Nephron progenitor cell (in vitro differentiated cells): ENCODE results near the gene WSCD2.

Experiments used
- DNase-seq: peaks from one replicate; pipeline ENCODE4 v3.0.0; 2021
- H3K27ac Mint-ChIP-seq: 2 replicates; pipeline ENCODE4 v1.8.0; 2021; ENCODE audit warnings: mild to moderate bottlenecking, moderate library complexity, mixed read lengths
- H3K27me3 Mint-ChIP-seq: 2 replicates; pipeline ENCODE4 v1.8.0; 2021; ENCODE audit warnings: mild to moderate bottlenecking, low read depth, mixed read lengths; ENCODE audit not compliant: poor library complexity
- H3K36me3 Mint-ChIP-seq: 2 replicates; pipeline ENCODE4 v1.8.0; 2021; ENCODE audit warnings: low read depth, mixed read lengths
- H3K4me1 Mint-ChIP-seq: 2 replicates; pipeline ENCODE4 v1.8.0; 2021; ENCODE audit warnings: mixed read lengths
- H3K4me3 Mint-ChIP-seq: 2 replicates; pipeline ENCODE4 v1.8.0; 2021; ENCODE audit warnings: mild to moderate bottlenecking, moderate library complexity, mixed read lengths
- H3K9me3 Mint-ChIP-seq: 2 replicates; pipeline ENCODE4 v1.8.0; 2021; ENCODE audit warnings: mild to moderate bottlenecking, moderate library complexity, mixed read lengths
- TF ChIP-seq, protein P1 (sequence below): fragments of 200-600 bp; sonication (generic); IDR thresholded peaks from 2 replicates; pipeline ENCODE4 v1.5.0; 2021; ENCODE audit warnings: antibody characterized with exemption

WSCD2 gene

GRCh38 chr12:108146035-108146893 lies 17.2 kb downstream of the WSCD2 start:
- peaks cover 6% of the 10 kb centered on the region for H3K27me3 Mint-ChIP-seq
- TF ChIP-seq, protein P1, sequence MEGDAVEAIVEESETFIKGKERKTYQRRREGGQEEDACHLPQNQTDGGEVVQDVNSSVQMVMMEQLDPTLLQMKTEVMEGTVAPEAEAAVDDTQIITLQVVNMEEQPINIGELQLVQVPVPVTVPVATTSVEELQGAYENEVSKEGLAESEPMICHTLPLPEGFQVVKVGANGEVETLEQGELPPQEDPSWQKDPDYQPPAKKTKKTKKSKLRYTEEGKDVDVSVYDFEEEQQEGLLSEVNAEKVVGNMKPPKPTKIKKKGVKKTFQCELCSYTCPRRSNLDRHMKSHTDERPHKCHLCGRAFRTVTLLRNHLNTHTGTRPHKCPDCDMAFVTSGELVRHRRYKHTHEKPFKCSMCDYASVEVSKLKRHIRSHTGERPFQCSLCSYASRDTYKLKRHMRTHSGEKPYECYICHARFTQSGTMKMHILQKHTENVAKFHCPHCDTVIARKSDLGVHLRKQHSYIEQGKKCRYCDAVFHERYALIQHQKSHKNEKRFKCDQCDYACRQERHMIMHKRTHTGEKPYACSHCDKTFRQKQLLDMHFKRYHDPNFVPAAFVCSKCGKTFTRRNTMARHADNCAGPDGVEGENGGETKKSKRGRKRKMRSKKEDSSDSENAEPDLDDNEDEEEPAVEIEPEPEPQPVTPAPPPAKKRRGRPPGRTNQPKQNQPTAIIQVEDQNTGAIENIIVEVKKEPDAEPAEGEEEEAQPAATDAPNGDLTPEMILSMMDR: no peak
- H3K9me3 Mint-ChIP-seq: no peaks in the 10 kb centered on the region
- H3K4me1 Mint-ChIP-seq: peaks cover 46% of the 10 kb centered on the region
- no peak overlapping the region for H3K4me3 Mint-ChIP-seq
- no peaks in the 10 kb centered on the region for H3K36me3 Mint-ChIP-seq
- H3K27ac Mint-ChIP-seq: no peak overlapping the region
- DNase-seq: no peak

GRCh38 chr12:108147279-108147678 lies 18.2 kb downstream of the WSCD2 start:
- H3K4me3 Mint-ChIP-seq: no peak overlapping the region
- peaks cover 56% of the 10 kb centered on the region for H3K4me1 Mint-ChIP-seq
- H3K36me3 Mint-ChIP-seq: no peaks in the 10 kb centered on the region
- H3K9me3 Mint-ChIP-seq: no peaks in the 10 kb centered on the region
- no peak overlapping the region for H3K27ac Mint-ChIP-seq
- TF ChIP-seq, protein P1: no peak
- H3K27me3 Mint-ChIP-seq: peaks cover 6% of the 10 kb centered on the region
- no peak for DNase-seq

DNA sequence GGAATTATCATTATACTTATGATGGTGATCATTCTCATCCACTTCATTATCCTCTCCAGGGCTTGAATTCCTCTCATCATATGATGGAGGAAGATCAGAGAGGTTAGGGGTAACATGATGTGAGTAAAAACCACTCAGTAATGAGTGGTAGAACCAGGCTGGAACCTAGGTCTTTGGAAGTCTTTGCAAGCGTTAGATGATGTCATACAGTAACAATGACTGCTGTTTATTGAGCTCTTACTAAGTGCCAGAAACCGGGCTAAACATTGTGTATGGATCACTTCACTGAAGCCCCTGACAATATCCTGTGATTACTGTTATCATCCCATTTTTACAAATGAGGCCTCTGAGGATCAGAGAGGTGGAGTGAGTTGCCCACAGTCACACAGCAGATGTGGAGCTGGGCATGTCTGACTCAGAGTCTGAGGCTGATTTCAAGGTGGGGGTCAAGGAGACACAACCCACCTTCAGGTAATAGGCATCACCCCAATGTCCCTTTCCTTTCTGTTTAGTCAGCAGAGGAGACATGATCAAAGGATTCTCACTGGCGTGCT lies 19.5 kb downstream of the WSCD2 start:
- Mint-ChIP-seq H3K27ac (no peak overlapping the region), H3K36me3 (no peaks in the 10 kb centered on the region), H3K27me3 (peaks cover 9% of the 10 kb centered on the region), H3K4me1 (peaks cover 47% of the 10 kb centered on the region), H3K4me3 (no peak overlapping the region), H3K9me3 (no peaks in the 10 kb centered on the region)
- no peak for DNase-seq
- TF ChIP-seq, protein P1: no peak

- TF ChIP-seq, protein P1: no peak
- peaks cover 18% of the 10 kb centered on the region for H3K27me3 Mint-ChIP-seq
- H3K36me3 Mint-ChIP-seq: no peaks in the 10 kb centered on the region
- H3K4me3 Mint-ChIP-seq: no peak overlapping the region
- H3K9me3 Mint-ChIP-seq: no peaks in the 10 kb centered on the region
- H3K27ac Mint-ChIP-seq: no peak overlapping the region
- no peak for DNase-seq
- peaks cover 47% of the 10 kb centered on the region for H3K4me1 Mint-ChIP-seq
Measured at GRCh38 chr12:108150436-108150835, 21.3 kb downstream of the WSCD2 start.

DNA sequence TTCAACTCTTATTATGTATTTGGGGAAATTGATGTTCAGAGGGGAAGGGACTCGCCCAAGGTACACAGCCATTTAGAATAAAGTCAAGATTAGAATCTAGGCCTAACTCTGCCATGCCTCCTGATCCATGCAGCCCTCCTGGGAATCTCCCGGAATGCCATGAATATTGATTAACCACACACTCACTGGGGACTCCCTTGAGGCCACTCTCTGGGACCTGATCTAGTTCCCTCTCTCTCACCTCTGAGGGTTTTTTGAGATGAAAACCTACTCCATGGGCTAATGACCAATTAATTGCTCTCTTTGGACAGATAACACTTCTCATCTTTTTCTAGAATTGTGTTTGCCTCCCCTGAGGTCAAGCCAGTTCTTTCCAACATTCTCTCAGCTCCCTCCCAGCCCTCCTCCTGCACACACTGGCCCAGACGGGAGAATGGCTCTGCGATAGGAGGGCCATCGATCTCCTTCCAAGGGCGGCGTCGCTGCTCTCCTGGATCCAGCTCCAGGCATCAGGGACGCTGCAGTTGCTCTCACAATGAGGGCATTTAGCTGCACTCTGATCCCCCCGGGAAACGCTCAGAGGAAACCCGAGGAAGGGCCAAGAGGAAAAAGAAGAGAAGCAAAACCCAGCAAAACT lies 22.6 kb downstream of the WSCD2 start:
- H3K36me3 Mint-ChIP-seq: no peaks in the 10 kb centered on the region
- peak; percentile 40 for DNase-seq
- H3K27me3 Mint-ChIP-seq: peaks cover 18% of the 10 kb centered on the region
- H3K27ac Mint-ChIP-seq: no peak overlapping the region
- H3K4me3 Mint-ChIP-seq: peak overlapping the region; percentile 45
- TF ChIP-seq, protein P1: no peak
- no peaks in the 10 kb centered on the region for H3K9me3 Mint-ChIP-seq
- H3K4me1 Mint-ChIP-seq: peaks cover 47% of the 10 kb centered on the region
